Activated T-cell treated with anti-CD3 and anti-CD28 coated beads, Interleukin-2, amount 50 U/mL, for 48 hours (primary cell): Measurements from ENCODE around the gene ADAMTS2.

Source experiments
- DNase-seq, 2 experiments: peaks; one replicate each; pipeline ENCODE4 v3.0.0-alpha.2; 2020

ADAMTS2 gene

GRCh38 chr5:179276838-179277395 is 68.3 kb downstream of the ADAMTS2 start:
- DNase-seq: no peak

- DNase-seq: no peak
Observed at GRCh38 chr5:179275941-179276837, 69.1 kb downstream of the ADAMTS2 start.

- DNase-seq: no peak
Observed at GRCh38 chr5:179275381-179275878, 69.8 kb downstream of the ADAMTS2 start.

GRCh38 chr5:179274321-179275315 is 70.6 kb downstream of the ADAMTS2 start:
- DNase-seq: no peak

GRCh38 chr5:179273441-179274145 is 71.7 kb downstream of the ADAMTS2 start:
- no peak for DNase-seq

- DNase-seq: no peak
Observed at GRCh38 chr5:179273073-179273435, 72.2 kb downstream of the ADAMTS2 start.

GRCh38 chr5:179272326-179273072 is 72.8 kb downstream of the ADAMTS2 start:
- DNase-seq: no peak

- DNase-seq: no peak
Observed at GRCh38 chr5:179271821-179272325, 73.4 kb downstream of the ADAMTS2 start.

- DNase-seq: no peak
Observed at GRCh38 chr5:179271428-179271734, 73.9 kb downstream of the ADAMTS2 start.

- no peak for DNase-seq
Observed at GRCh38 chr5:179270581-179271427, 74.5 kb downstream of the ADAMTS2 start.

GRCh38 chr5:179269781-179270543 is 75.3 kb downstream of the ADAMTS2 start:
- no peak for DNase-seq

GRCh38 chr5:179268966-179269693 is 76.1 kb downstream of the ADAMTS2 start:
- DNase-seq: no peak

GRCh38 chr5:179268399-179268952 is 76.8 kb downstream of the ADAMTS2 start:
- DNase-seq: no peak

- no peak for DNase-seq
Observed at GRCh38 chr5:179267671-179268083, 77.6 kb downstream of the ADAMTS2 start.

GRCh38 chr5:179267071-179267670 is 78.1 kb downstream of the ADAMTS2 start:
- DNase-seq: no peak

- DNase-seq: no peak
Observed at GRCh38 chr5:179266291-179267070, 78.8 kb downstream of the ADAMTS2 start.

GRCh38 chr5:179265514-179266290 is 79.6 kb downstream of the ADAMTS2 start:
- DNase-seq: no peak
